Islet precursor cell (in vitro differentiated cells): Measurements from ENCODE around the gene TBC1D1.
A peak's percentile ranks its signal among the peaks of the same experiment; 100 is the strongest.

Source experiments
- DNase-seq: peaks from one replicate; pipeline ENCODE4 v3.0.0-alpha.2; 2018

Gene TBC1D1

GRCh38 chr4:38084877-38085711 is 194.2 kb downstream of the TBC1D1 start:
- no peak for DNase-seq

DNA sequence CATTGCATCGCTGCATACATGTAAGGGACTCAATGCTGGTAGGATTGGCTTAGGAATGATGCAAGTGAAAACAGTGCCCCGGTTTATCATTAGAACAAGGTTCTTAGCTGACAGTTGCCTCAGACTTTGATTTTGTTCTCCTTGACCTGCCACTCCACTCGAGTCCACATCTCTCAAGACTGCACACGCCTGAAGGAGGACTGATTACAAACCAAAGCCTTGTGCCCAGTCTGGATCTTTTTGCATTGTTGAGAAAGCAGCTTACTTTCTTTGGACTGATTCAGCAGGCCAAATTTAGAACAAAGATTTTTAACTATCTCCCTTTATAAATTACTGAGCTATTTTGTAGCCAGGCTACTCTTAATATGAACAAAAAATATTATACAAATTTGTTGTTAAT is 194.9 kb downstream of the TBC1D1 start:
- no peak for DNase-seq

DNA sequence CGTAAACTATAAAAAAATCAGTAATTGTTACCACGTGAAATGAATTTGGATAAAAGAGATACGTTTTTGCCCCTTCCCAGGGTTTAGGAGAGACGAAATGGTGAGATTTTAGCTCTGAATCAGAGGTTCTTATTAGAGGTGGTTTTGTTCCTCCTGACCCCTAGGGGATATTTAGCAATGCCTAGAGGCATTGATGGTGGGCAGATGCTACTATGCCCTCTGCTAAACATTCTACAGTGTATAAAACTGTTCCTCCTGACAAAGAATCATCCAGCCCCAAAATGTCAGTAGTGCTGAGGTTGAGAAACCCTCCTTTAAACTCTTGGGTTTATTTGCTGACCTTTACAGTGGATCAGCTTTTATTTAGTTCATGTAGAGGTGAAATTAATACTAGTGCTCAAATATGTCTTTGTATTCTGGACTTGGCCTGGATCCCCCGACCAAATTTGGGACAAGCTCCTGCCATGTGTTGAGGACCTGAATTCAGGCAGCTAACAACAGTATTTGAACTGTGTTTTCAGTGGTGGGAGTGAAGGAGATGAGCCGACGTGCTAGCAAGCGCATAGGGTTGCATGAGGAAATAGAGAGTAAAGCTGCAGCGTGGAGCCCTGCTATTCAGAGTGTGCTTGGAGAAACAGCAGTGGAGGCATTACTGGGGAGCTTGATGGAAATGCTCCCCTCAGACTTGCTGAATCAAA is 195.4 kb downstream of the TBC1D1 start:
- no peak for DNase-seq

DNA sequence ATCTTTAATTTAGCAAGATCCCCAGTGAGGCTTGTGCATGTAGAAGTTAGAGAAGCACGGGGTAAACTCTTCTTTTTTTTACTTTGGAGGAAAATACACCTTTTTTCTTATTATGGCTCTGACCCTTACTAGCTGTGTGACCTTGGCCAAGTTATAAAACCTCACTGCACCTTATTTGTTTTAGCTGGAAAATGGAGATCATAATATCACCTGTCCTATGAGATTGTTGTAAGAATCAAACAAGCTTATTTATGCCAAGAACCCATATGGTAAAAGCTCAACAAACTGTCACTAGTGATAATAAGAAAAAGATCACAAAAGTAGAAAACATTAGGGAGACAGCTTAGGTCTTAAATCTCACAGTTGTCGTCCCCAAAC is 196.0 kb downstream of the TBC1D1 start:
- no peak for DNase-seq

GRCh38 chr4:38088321-38088720 is 197.4 kb downstream of the TBC1D1 start:
- no peak for DNase-seq

DNA sequence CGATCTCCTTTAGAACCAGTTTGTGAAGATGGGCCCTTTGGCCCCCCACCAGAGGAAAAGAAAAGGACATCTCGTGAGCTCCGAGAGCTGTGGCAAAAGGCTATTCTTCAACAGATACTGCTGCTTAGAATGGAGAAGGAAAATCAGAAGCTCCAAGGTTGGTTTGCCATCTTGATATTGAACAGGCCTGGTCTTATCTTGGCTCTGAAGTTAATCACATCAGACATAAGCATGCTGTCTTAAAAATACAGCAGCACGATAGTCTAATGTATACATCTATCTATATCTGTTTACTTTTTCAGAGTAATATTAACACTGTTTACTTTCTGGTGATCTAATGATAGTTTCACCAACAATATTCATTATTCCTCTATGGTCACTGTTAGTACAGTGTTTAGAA is 199.1 kb downstream of the TBC1D1 start:
- DNase-seq, result no peak

GRCh38 chr4:38090455-38091246 is 199.8 kb downstream of the TBC1D1 start:
- no peak for DNase-seq

DNA sequence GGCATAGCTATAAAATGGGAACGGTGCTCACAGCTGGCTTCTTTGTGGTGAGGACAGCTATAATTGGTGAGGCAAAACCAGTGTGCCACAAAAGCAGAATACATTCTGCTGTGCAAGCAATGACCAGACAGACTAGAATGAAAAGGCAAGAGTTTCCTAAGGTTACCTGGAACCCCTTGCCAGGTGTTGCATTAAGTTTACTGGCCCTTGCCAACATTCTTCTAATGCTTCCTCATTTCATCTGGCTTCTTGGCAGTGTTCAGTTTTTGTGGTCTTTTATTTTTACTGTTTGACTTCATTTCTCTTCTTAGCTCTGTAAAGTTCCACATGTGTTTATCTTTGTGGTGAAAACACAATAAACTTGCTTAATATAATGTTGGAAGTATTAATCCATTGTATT is 200.8 kb downstream of the TBC1D1 start:
- DNase-seq, result no peak

DNA sequence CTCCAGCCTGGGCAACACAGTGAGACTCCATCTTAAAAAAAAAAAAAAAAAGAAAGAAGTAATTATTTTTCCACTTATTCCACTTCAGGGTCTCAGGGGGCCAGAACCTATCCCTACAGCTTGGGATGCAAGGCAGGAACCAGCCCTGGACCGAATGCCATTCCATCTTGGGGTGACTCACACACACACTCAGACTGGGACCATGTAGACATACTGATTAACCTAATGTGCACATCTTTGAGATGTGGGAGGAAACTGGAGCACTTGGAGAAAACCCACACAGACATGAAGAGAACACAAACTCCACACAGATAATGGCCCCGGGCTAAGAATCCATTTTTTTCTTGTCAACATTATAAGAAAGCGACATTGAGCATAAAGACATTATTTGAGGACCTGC is 201.8 kb downstream of the TBC1D1 start:
- no peak for DNase-seq

DNA sequence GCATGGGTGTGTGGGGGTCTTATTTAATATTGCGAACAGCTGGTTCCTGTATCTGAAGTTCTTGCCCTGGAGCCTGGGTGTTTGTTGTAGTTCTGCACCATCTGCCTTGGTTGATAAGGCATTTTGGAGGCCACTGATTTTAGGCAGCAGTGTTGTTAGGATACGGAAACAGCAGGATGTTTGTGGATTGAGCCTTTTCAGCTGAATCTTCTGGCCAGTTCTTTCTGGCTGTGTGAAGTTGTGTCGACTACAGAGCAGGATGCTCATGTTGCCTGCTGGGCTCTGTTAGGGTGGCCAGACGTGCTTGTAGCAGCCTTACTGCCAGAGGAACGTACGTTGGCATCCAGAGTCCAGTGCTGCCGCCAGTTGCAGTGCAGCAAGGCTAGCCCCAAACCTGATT is 203.5 kb downstream of the TBC1D1 start:
- no peak for DNase-seq

DNA sequence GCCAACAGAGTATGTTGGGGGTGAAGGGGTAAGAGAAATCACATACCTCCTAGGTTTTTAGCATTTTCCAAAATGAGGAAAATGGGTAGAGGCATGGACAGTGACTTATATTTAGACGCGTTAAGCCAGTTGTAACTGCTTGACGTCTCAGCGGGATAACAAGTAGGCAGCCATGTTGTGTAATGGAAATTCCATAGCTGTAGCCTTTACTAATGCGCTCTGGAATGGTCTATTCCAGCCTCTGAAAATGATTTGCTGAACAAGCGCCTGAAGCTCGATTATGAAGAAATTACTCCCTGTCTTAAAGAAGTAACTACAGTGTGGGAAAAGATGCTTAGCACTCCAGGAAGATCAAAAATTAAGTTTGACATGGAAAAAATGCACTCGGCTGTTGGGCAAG is 204.8 kb downstream of the TBC1D1 start:
- no peak for DNase-seq

- no peak for DNase-seq
Observed at GRCh38 chr4:38097818-38098217, 206.9 kb downstream of the TBC1D1 start.

GRCh38 chr4:38099020-38099600 is 208.2 kb downstream of the TBC1D1 start:
- DNase-seq, result no peak

- no peak for DNase-seq
Observed at GRCh38 chr4:38099908-38100407, 209.1 kb downstream of the TBC1D1 start.

GRCh38 chr4:38100474-38101255 is 209.8 kb downstream of the TBC1D1 start:
- no peak for DNase-seq

- DNase-seq, result peak; percentile 86
Observed at GRCh38 chr4:38101563-38101962, 210.7 kb downstream of the TBC1D1 start.

GRCh38 chr4:38102957-38103588 is 212.2 kb downstream of the TBC1D1 start:
- no peak for DNase-seq

- no peak for DNase-seq
Observed at GRCh38 chr4:38105475-38106220, 214.8 kb downstream of the TBC1D1 start.

DNA sequence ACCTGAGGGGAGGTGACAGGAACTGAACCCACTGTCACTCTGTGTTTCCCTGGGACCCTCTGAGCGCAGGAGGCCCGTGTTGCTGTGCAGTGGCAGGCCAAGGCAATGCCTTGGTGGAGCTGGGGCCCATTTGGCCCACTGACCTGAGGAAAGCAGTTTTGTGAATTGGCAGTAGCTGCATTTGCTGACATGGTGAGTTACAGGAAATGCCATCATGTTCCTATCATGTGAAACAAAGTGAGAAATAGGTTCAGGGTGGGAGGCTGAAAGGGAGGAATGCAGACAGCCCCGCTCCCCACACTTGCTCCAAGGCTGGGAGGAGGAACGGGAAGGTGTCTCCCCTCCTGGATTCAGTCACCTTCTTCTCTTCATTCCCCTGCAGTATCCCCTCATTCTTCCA is 215.4 kb downstream of the TBC1D1 start:
- no peak for DNase-seq

DNA sequence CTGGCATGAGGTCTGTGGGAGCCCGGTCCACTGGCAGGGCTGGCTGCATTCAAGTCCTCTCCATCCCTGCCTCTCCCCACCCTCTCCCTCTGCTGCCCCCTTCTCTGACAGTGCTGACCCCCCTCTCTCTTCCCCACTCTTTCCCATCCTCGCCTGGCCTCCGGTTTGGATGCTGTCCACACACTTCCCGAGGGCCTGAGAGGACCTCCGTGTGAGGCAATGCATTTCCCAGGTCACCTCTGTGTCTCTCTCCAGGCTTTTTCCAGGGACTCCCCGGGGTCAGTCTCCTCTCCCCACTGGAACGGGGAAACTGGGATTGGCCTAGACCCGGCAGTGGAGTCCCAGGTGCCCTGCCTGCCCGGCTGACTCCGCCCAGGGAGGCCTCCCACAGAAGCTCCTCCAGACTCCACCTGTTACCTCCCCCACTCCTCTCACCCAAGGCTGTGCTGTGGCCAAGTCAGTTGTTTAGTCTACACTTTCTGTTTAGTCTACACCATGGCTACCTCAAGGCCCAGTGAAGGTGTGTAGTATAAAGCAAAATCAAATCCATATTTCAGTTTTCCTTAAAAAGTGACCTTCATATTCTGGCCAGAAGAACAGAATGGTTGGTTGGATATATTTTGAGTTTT is 216.1 kb downstream of the TBC1D1 start:
- no peak for DNase-seq

- DNase-seq, result no peak
Observed at GRCh38 chr4:38107818-38108217, 216.9 kb downstream of the TBC1D1 start.
